ENCODE results near the gene SPDYA.
"Not testable (repeated sequence)": the region's sequence is repeated elsewhere in the genome, so short reads cannot be mapped to it uniquely, and the experiment has no call there.

SPDYA gene

GRCh38 chr2:28810384-28811285 is at the start of gene SPDYA:
Gene SPDYA (plus strand): TSS chr2:28810834. CDS start chr2:28816015, 5,181 bp downstream.
- DNase-seq, result peak; percentile 72

DNA sequence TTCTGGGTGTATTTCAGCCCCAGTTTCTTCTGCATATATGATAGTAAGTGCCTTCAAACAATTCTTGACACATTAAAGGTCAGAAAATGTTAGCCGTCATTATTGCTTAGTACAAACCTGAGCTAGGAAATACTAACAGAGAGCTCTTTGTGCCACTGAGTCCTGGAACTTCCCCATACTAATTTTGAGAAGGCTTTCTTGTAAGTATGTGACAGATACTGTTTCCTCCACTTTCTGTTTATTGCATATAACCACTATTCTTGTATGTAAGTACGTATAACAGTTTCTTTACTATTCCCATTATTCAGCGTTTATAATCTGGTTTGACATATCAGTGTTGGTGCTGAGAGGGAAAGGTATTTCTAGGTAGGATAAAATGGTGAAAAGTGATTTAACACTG is 49.2 kb upstream of the SPDYA start:
- DNase-seq, result no peak

DNA sequence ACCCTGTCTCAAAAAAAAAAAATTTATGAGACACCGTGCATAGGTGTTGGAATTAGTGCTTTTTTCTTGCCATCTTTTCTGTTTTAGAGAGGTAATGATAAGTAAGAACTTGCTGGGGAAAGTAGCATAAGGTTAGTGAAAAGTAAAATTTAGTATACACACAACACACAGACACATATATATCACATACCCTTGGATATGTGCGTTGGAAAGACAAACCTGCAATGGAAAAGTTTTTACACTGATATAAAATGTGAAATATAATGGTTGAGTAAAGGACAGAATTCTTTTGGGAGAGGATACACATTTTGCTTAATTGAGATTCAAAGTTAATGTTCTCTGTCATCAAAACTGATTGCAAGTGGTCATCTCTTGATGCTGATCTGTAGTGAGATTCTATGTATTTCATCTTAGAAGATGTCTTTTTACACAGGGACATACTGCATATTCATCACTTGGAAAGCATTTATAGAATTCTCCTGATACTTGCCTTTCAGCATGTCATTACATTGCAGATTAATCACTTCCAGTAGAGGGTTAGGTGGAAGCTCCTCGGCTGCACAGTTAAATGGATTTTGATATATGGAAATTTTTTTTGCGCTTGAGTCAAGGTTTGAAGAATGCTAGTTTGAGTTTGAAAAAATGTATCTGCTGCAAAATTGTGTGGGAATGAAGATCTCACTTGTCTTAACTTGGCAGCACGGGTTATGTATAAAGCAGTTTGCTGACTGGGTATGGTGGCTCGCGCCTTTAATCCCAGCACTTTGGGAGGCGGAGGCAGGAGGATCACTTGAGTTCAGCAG is 45.5 kb upstream of the SPDYA start:
- DNase-seq, result no peak

GRCh38 chr2:28766070-28766469 is 44.6 kb upstream of the SPDYA start:
- no peak for DNase-seq

DNA sequence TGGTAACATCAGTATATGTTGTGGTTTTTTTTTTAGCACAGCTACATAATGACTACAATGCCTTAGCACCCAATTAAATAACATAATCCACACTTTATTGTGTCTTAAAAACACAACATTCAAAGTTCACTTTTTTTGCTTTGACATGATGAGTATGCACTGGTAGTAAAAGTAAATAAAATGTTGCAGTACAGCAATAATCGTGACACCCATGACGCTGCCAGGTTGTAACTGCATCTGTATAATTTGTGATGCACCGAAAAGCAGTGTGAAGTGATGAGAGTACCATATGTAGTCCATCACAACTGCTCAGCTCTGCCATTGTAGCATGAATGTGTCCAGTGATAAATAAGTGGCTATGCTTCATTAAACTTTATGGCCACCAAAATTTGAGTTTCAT is 43.3 kb upstream of the SPDYA start:
- DNase-seq, result no peak

GRCh38 chr2:28768422-28768821 is 42.2 kb upstream of the SPDYA start:
- DNase-seq, result no peak

DNA sequence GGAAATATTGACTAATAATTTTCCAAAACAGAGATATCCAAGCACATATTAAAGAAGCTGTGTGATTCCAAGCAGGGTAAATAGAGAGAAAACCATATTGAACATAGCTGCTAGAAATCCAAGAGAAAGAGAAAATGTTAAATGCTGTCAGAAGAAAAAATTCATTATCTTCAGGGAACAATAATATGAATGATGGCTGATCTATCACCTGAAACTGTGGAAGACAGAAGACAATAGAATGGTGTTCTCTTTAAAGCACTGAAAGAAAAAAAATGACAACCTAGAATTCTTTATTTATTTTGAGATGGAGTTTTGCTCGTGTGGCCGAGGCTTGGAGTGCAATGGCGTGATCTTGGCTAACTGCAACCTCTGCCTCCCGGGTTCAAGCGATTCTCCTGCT is 41.7 kb upstream of the SPDYA start:
- no peak for DNase-seq

GRCh38 chr2:28772351-28772750 is 38.3 kb upstream of the SPDYA start:
- no peak for DNase-seq

- no peak for DNase-seq
These were observed 34.2 kb upstream of the SPDYA start for GRCh38 chr2:28776471-28776870.

- DNase-seq, result no peak
These were observed 32.2 kb upstream of the SPDYA start for GRCh38 chr2:28778392-28778791.

- DNase-seq, result no peak
These were observed 31.6 kb upstream of the SPDYA start for GRCh38 chr2:28779001-28779400.

DNA sequence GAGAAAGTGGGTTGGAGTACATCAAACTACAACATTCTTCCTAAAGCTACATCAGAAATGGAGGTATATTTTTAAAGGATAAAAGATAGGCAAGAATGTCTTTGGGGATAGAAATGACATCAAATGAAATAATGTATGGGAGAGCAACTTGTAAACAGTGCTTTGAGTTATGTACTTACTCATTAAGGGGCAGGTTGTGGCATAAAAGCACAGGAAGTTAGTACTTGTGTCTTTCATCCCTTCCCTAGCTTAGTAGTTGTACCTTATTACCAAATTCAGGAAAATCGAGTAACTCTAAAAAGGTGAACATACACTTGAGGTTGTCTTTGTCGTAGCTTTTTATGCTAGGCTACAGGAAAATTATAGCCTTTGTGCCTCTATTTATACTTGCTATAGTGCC is 30.1 kb upstream of the SPDYA start:
- no peak for DNase-seq

DNA sequence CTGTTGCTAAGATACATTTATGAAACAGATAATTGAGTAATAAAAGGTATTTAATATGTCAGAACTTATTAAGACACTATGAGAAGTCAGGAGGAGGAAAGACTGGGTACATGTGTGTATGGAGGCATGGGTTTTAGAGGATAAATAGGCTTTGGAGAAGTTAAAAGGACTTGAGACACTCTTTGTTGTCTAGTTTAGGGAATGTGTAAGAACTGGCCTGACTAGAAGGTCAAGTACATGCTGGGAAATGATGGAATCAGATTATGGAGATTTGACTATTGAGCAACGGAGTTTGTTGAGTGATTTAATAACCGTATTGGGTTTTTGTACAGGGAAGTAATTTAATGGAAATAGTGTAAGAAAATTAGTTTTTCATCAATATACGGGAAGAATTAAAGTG is 28.2 kb upstream of the SPDYA start:
- no peak for DNase-seq

GRCh38 chr2:28784570-28784969 is 26.1 kb upstream of the SPDYA start:
- DNase-seq, result not testable (repeated sequence)

DNA sequence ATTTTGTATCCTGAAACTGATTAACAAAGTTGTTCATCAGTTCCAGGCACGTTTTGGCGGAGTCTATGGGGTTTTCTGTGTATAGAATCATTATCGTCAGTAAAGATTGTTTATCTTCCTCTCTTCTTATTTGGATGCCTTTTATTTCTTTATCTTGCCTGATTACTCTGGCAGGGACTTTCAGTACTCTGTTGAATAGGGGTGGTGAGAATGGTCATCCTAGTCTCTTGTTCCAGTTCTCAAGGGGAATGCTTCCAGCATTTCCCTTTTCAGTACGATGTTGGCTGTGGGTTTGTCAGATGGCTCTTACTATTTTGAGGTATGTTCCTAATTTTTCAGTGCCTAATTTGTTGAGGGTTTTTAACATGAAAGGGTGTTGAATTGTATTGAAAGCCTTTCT is 14.0 kb upstream of the SPDYA start:
- DNase-seq, result no peak

DNA sequence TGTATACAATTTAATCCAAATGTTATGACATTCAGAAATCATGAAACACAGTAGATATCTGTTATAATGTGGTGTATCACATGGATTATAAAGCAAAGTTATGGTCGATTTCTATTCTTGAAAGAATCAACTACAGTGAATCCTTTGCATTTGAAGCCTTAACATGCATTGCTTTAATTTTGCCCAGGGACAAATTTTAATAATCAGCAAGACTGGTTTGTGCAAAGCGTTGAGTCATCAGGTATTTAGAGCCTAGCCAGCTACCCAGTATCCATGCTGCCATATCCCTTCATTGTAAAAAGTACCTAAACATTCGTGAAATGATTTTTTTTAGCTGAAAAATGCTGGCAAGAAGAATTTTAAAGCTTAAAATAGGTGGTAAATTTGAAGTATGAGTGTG is 8.9 kb upstream of the SPDYA start:
- no peak for DNase-seq

- no peak for DNase-seq
These were observed 7.6 kb upstream of the SPDYA start for GRCh38 chr2:28802975-28803429.

GRCh38 chr2:28809927-28810326 is 707 bp upstream of the SPDYA start:
- DNase-seq, result no peak

- no peak for DNase-seq
These were observed 7.4 kb downstream of the SPDYA start for GRCh38 chr2:28818053-28818452.

DNA sequence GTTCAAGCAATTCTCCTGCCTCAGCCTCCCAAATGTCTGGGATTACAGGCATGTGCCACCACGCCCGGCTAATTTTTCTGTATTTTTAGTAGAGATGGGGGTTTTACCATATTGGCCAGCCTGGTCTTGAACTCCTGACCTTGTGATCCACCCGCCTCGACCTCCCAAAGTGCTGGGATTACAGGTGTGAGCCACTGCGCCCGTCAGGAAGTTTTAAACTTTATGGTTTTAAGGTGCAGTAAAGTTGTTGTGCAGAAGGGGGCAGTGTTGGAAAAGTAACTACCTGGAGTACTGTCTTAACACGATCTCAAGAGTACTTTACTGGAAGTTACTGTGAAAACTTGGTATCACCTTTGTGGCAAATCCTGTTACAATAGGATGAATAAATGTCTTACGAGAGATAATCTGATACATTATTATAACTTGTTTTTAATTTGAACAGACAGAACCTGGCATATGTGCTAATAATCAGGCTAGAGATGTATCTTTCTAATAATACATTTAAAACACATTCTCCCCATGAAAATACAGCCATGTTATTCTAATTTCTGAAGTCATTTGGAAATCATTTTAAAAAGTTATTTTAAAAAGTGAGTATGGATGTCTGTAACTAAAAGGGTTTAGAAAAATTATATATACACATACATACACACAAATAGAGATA is 10.8 kb downstream of the SPDYA start:
- peak; percentile 12 for DNase-seq

DNA sequence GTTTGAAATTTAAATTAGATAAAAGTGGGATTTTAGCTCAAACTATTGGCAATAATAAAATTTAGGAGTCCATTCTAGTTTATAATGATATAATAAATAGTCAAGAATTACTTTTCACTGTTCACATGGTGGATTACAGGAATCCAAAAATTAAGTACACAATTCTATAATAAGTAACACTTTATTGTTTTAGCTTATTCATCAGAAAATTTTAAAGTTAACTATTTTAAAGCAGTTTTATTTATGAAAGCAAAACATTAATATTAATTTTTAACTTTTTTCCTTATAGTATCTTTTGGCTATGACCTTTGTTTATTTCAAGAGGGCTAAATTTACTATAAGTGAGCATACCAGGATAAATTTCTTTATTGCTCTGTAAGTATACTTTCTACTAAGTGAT is 11.4 kb downstream of the SPDYA start:
- DNase-seq, result no peak

- no peak for DNase-seq
These were observed 13.6 kb downstream of the SPDYA start for GRCh38 chr2:28824207-28824606.

DNA sequence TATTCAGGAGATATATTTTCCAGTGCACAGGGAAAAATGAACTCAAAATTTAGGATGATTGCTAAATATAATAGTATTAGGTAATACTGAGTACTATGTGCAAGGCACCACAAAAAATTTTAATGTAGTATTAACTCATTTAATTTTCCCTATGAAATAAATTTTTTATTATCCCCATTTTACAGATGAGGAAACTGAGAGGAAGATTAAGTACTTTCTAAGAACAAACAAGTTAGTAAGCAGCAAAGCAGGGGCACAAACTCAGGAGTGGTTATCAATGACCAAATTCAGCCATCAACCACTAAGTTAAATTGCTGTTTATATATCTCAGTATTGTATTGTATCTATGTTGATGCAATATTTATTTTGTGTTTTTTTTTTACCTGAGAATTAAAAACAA is 14.2 kb downstream of the SPDYA start:
- no peak for DNase-seq

DNA sequence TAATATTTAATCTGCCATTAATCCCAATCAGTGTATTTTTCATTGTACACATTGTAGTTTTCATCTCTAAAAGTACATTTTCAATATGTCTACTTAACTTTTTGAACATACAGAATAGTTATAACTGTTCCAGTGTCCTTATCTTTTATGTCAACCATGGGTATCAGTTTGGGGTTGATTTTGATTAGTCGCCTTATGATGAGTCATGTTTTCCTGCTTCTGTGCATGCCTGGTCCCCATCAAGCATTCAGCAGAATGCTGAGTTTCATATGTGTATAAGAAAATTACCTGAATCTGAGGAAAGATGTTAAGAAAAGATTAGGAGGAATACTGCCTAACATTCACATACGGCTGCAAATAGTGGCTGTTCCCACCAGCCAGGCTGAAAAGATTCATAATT is 17.7 kb downstream of the SPDYA start:
- DNase-seq, result no peak

Data from NCI-H2171 (cell line).